Liver (tissue), 9 donors: ENCODE data around the gene TTF2. TPM values are rescaled to one million over a fixed set of nuclear protein-coding genes. Genes with fewer than 3 reads are reported as not detected.

ENCODE experiments used
- DNase-seq: peaks from one replicate; pipeline ENCODE4 v3.0.0-alpha.2; 2017; ENCODE audit warnings: low spot score
- H3K27ac ChIP-seq, 2 donors: one replicate each; pipeline ENCODE4 v1.7.0; 2013; ENCODE audit warnings: inconsistent platforms in 2 of 2, low read length in 2 of 2, control low read depth in 1 of 2, low read depth in 1 of 2, mild to moderate bottlenecking in 1 of 2
- H3K27me3 ChIP-seq, 4 donors: one replicate each; pipeline versions ENCODE4 v1.6.1 to v1.7.0; 2013; ENCODE audit warnings: low read length in 3 of 4, inconsistent platforms in 1 of 4, mild to moderate bottlenecking in 1 of 4, moderate library complexity in 1 of 4; ENCODE audit not compliant: control insufficient read depth in 4 of 4, insufficient read depth in 4 of 4
- H3K36me3 ChIP-seq, 4 donors: one replicate each; pipeline versions ENCODE4 v1.6.1 to v1.7.0; 2013; ENCODE audit warnings: low read length in 3 of 4, mild to moderate bottlenecking in 3 of 4, low read depth in 1 of 4, moderate library complexity in 1 of 4; ENCODE audit not compliant: control insufficient read depth in 4 of 4, insufficient read depth in 3 of 4
- H3K4me1 ChIP-seq, 4 donors: one replicate each; pipeline versions ENCODE4 v1.6.1 to v1.7.0; 2013; ENCODE audit warnings: low read length in 3 of 4, mild to moderate bottlenecking in 3 of 4, moderate library complexity in 1 of 4; ENCODE audit not compliant: control insufficient read depth in 4 of 4, insufficient read depth in 4 of 4
- H3K4me3 ChIP-seq, 3 donors: one replicate each; pipeline versions ENCODE4 v1.6.1 to v1.7.0; 2013; ENCODE audit warnings: low read length in 3 of 3, control low read depth in 1 of 3, low read depth in 1 of 3, mild to moderate bottlenecking in 1 of 3
- H3K9ac ChIP-seq, 2 donors: one replicate each; pipeline ENCODE4 v1.7.0; 2013; ENCODE audit warnings: low read length in 2 of 2, mild to moderate bottlenecking in 2 of 2, moderate library complexity in 2 of 2, control low read depth in 1 of 2, low read depth in 1 of 2
- H3K9me3 ChIP-seq, 4 donors: one replicate each; pipeline versions ENCODE4 v1.6.1 to v1.7.0; 2013; ENCODE audit warnings: low read length in 3 of 4; ENCODE audit not compliant: control insufficient read depth in 4 of 4
- EGR1 ChIP-seq, 2 donors: IDR thresholded peaks; 2 replicates each; pipeline ENCODE4 v1.6.1; 2016 to 2018; ENCODE audit warnings: antibody characterized with exemption in 2 of 2, low read depth in 2 of 2
- FOXA1 ChIP-seq: IDR thresholded peaks from 2 replicates; pipeline ENCODE4 v1.6.1; 2016; ENCODE audit warnings: antibody characterized with exemption
- FOXA2 ChIP-seq: IDR thresholded peaks from 2 replicates; pipeline ENCODE4 v1.6.1; 2016; ENCODE audit warnings: antibody characterized with exemption
- GABPA ChIP-seq, 2 donors: IDR thresholded peaks in 1 of 2; conservative IDR thresholded peaks in 1 of 2; 2 replicates each; pipeline ENCODE4 v1.6.1; 2016; ENCODE audit warnings: antibody characterized with exemption in 2 of 2, mild to moderate bottlenecking in 1 of 2, moderate library complexity in 1 of 2
- HNF4A ChIP-seq, 2 donors: conservative IDR thresholded peaks; 2 replicates each; pipeline ENCODE4 v1.6.1; 2016; ENCODE audit warnings: antibody characterized with exemption in 2 of 2, mild to moderate bottlenecking in 2 of 2
- HNF4G ChIP-seq: IDR thresholded peaks from 2 replicates; pipeline ENCODE4 v1.6.1; 2016; ENCODE audit warnings: antibody characterized with exemption
- NR2F2 ChIP-seq: IDR thresholded peaks from 2 replicates; pipeline ENCODE4 v1.6.1; 2016; ENCODE audit warnings: antibody characterized with exemption
- RAD21 ChIP-seq, 2 donors: IDR thresholded peaks; 2 replicates each; pipeline ENCODE4 v1.6.1; 2016; ENCODE audit warnings: antibody characterized with exemption in 2 of 2, mild to moderate bottlenecking in 2 of 2
- RXRA ChIP-seq, 2 donors: IDR thresholded peaks; 2 replicates each; pipeline ENCODE4 v1.6.1; 2017 to 2018; ENCODE audit warnings: antibody characterized with exemption in 2 of 2, mild to moderate bottlenecking in 1 of 2
- SP1 ChIP-seq: IDR thresholded peaks from 2 replicates; pipeline ENCODE4 v1.6.1; 2018; ENCODE audit warnings: antibody characterized with exemption, mild to moderate bottlenecking
- TAF1 ChIP-seq: conservative IDR thresholded peaks from 2 replicates; pipeline ENCODE4 v1.6.1; 2016; ENCODE audit warnings: antibody characterized with exemption, mild to moderate bottlenecking
- YY1 ChIP-seq: IDR thresholded peaks from 2 replicates; pipeline ENCODE4 v1.6.1; 2016; ENCODE audit warnings: antibody characterized with exemption, mild to moderate bottlenecking
- WGBS: extraction: QIAGEN DNeasy Blood & Tissue Kit; methylation state at CpG from one replicate; pipeline ENCODE4 v1.1.7; 2013; 5-methylcytosine and 5-hydroxymethylcytosine counted together
- polyA plus RNA-seq, 2 donors: library from polyadenylated mRNA; stranded (reverse) in 1 of 2; unstranded in 1 of 2; fragments of 200-250 nt in 1 of 2; fragments of >200 nt in 1 of 2; fragmentation: Nextera tagmentation in 1 of 2; extraction: Ambion mirVana in 1 of 2; gene quantifications; one replicate each; pipeline versions ENCODE4 v1.2.1 to v1.2.3, GENCODE V29; 2013 to 2015
- total RNA-seq, 2 donors: library from RNA; depleted of rRNA; stranded (reverse); fragments of >200 nt; gene quantifications; one replicate each; pipeline ENCODE4 v1.2.3, GENCODE V29; 2014
- TF ChIP-seq, protein P1 (sequence below): IDR thresholded peaks from 2 replicates; pipeline ENCODE4 v1.6.1; 2016; ENCODE audit warnings: antibody characterized with exemption
- TF ChIP-seq, protein P2 (sequence below): IDR thresholded peaks from 2 replicates; pipeline ENCODE4 v1.6.1; 2016; ENCODE audit warnings: antibody characterized with exemption, mild to moderate bottlenecking
- TF ChIP-seq, protein P3 (sequence below): fragments of 150-350 bp; IDR thresholded peaks from 2 replicates; pipeline ENCODE4 v1.5.1; 2017; ENCODE audit warnings: improper control_type of control experiment, low read depth, low read length; ENCODE audit not compliant: missing input control
- TF ChIP-seq, protein P4 (sequence below): IDR thresholded peaks from 2 replicates; pipeline ENCODE4 v1.6.1; 2016; ENCODE audit warnings: antibody characterized with exemption
- donor health status: healthy.
- donor health status: healthy.
- donor health status: healthy.
- donor health status: healthy.
- donor health status: healthy.

TTF2 gene
- total and polyA plus RNA-seq, 4 donors = 1.3 to 16.9 (median 2.8) TPM

DNA sequence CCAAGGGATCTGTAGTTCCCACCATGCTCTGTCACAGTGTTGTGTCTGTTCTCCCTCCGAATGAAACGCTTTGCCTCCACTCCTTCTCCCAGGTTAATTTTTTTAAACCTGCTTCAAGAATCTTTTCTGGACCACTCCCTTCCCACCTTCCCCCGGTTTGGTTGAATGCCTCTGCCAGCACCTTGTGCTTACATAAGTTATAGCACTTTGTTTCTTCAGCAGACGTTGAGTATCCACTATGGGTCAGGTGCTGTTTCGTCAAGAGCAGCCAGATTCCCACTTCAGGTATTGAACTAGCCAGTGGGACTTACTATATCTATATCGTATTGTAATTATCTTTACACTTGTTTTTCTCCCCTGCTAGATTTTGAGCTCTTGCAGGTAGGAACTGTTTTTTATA, 27.6 kb downstream of the TTF2 start:
- H3K27ac ChIP-seq = no peak overlapping the region
- no peaks in the 10 kb centered on the region for H3K4me1 ChIP-seq
- H3K27me3 ChIP-seq = no peaks in the 10 kb centered on the region
- DNase-seq = no peak
- peaks cover 0 to 9% (median 3%) of the 10 kb centered on the region in 4 donors for H3K36me3 ChIP-seq
- H3K9ac ChIP-seq = no peak overlapping the region
- 98% methylated on average over 6 of the region's 6 CpGs for WGBS
- H3K9me3 ChIP-seq = no peaks in the 10 kb centered on the region
- TF ChIP-seq YY1 = no peak
- no peak for TF ChIP-seq HNF4G
- TF ChIP-seq TAF1 = no peak
- TF ChIP-seq, protein P1, sequence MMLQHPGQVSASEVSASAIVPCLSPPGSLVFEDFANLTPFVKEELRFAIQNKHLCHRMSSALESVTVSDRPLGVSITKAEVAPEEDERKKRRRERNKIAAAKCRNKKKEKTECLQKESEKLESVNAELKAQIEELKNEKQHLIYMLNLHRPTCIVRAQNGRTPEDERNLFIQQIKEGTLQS = no peak
- TF ChIP-seq RXRA (IDR thresholded peaks at IDR 0.05) = no peak
- no peak for TF ChIP-seq FOXA2
- no peak for TF ChIP-seq HNF4A (conservative IDR thresholded peaks at IDR 0.05)
- no peak for TF ChIP-seq NR2F2
- no peak overlapping the region for H3K4me3 ChIP-seq

DNA sequence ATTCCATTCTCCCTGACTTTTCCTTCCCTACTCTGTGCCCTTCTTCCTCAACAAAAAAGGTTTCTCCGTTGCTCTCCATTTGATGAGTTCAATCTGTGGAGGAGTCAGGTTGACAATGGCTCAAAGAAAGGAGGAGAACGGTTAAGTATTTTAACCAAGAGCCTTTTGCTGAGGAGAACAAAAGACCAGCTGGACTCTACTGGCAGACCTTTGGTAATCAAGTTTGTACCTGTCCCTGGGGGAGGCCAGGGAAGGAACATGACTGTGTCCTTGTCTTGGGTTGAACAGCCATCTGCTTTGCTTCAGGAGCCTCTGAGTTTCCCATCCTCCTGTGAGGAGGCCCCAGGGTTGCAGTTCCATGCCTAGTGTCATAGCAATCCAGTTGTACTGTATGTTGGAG, 29.9 kb downstream of the TTF2 start:
- Histone ChIP-seq H3K9ac (no peak overlapping the region), H3K9me3 (no peaks in the 10 kb centered on the region), H3K27me3 (no peaks in the 10 kb centered on the region), H3K27ac (no peak overlapping the region), H3K4me1 (no peaks in the 10 kb centered on the region), H3K4me3 (no peak overlapping the region), H3K36me3 (peaks cover 3 to 12% (median 6%) of the 10 kb centered on the region in 4 donors)
- TF ChIP-seq FOXA1 (no peak), FOXA2 (no peak), YY1 (no peak), RAD21 (IDR thresholded peaks at IDR 0.05) (no peak), EGR1 (IDR thresholded peaks at IDR 0.05; ENCODE audit: low read depth in 2 of 2) (no peak), RXRA (IDR thresholded peaks at IDR 0.05) (no peak), GABPA (IDR thresholded peaks at IDR 0.05 in 1 of 2, conservative IDR thresholded peaks at IDR 0.05 in 1 of 2) (no peak)
- TF ChIP-seq, protein P2, sequence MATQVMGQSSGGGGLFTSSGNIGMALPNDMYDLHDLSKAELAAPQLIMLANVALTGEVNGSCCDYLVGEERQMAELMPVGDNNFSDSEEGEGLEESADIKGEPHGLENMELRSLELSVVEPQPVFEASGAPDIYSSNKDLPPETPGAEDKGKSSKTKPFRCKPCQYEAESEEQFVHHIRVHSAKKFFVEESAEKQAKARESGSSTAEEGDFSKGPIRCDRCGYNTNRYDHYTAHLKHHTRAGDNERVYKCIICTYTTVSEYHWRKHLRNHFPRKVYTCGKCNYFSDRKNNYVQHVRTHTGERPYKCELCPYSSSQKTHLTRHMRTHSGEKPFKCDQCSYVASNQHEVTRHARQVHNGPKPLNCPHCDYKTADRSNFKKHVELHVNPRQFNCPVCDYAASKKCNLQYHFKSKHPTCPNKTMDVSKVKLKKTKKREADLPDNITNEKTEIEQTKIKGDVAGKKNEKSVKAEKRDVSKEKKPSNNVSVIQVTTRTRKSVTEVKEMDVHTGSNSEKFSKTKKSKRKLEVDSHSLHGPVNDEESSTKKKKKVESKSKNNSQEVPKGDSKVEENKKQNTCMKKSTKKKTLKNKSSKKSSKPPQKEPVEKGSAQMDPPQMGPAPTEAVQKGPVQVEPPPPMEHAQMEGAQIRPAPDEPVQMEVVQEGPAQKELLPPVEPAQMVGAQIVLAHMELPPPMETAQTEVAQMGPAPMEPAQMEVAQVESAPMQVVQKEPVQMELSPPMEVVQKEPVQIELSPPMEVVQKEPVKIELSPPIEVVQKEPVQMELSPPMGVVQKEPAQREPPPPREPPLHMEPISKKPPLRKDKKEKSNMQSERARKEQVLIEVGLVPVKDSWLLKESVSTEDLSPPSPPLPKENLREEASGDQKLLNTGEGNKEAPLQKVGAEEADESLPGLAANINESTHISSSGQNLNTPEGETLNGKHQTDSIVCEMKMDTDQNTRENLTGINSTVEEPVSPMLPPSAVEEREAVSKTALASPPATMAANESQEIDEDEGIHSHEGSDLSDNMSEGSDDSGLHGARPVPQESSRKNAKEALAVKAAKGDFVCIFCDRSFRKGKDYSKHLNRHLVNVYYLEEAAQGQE = no peak
- TF ChIP-seq, protein P1 = no peak
- no peak for DNase-seq
- WGBS = 99% methylated on average over 2 of the region's 2 CpGs

DNA sequence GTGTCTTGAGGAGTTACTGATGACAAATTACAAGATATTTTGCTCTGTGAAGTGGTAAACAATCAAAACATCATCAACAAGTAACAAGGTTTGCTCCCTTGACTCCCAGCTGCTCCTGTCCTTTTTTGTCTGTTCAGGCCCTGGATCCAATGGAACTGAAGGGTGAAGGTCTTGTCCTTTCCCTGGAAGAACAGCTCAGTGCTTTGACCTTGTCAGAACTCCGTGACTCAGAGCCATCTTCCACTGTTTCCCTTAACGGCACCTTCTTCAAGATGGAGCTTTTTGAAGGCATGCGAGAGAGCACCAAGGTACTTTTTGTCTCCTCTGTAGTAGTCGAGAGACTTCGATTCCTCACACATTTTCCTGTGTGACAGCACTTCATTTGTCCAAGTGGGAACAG, 32.5 kb downstream of the TTF2 start:
- DNase-seq = no peak
- Histone ChIP-seq H3K36me3 (peaks cover 3 to 14% (median 9%) of the 10 kb centered on the region in 4 donors), H3K27ac (no peak overlapping the region), H3K27me3 (no peaks in the 10 kb centered on the region), H3K9me3 (no peaks in the 10 kb centered on the region), H3K9ac (no peak overlapping the region), H3K4me1 (no peaks in the 10 kb centered on the region), H3K4me3 (no peak overlapping the region)
- TF ChIP-seq RXRA (IDR thresholded peaks at IDR 0.05) = no peak
- TF ChIP-seq, protein P3, sequence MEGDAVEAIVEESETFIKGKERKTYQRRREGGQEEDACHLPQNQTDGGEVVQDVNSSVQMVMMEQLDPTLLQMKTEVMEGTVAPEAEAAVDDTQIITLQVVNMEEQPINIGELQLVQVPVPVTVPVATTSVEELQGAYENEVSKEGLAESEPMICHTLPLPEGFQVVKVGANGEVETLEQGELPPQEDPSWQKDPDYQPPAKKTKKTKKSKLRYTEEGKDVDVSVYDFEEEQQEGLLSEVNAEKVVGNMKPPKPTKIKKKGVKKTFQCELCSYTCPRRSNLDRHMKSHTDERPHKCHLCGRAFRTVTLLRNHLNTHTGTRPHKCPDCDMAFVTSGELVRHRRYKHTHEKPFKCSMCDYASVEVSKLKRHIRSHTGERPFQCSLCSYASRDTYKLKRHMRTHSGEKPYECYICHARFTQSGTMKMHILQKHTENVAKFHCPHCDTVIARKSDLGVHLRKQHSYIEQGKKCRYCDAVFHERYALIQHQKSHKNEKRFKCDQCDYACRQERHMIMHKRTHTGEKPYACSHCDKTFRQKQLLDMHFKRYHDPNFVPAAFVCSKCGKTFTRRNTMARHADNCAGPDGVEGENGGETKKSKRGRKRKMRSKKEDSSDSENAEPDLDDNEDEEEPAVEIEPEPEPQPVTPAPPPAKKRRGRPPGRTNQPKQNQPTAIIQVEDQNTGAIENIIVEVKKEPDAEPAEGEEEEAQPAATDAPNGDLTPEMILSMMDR = no peak
- no peak for TF ChIP-seq YY1
- TF ChIP-seq SP1 = no peak
- TF ChIP-seq, protein P4, sequence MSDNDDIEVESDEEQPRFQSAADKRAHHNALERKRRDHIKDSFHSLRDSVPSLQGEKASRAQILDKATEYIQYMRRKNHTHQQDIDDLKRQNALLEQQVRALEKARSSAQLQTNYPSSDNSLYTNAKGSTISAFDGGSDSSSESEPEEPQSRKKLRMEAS = no peak
- WGBS = 92% methylated on average over 5 of the region's 5 CpGs
